HG03442 (cell line): Measurements from ENCODE around the gene ZNF141.
"Not testable (repeated sequence)": the region's sequence is repeated elsewhere in the genome, so short reads cannot be mapped to it uniquely, and the experiment has no call there.

Source experiments
- ATAC-seq: cut with Tn5 transposase; IDR thresholded peaks from one replicate; pipeline ENCODE4 v1.9.1; 2021; ENCODE audit warnings: mild to moderate bottlenecking, moderate library complexity; ENCODE audit not compliant: unreplicated experiment

ZNF141 gene

GRCh38 chr4:384311-385010 is 46.8 kb downstream of the ZNF141 start:
- ATAC-seq: no peak

GRCh38 chr4:385934-386707 is 48.5 kb downstream of the ZNF141 start:
- no peak for ATAC-seq

- no peak for ATAC-seq
Observed at GRCh38 chr4:386708-387105, 49.1 kb downstream of the ZNF141 start.

GRCh38 chr4:404006-404405 is 66.4 kb downstream of the ZNF141 start:
- ATAC-seq: no peak

- not testable (repeated sequence) for ATAC-seq
Observed at GRCh38 chr4:408321-408720, 70.7 kb downstream of the ZNF141 start.

GRCh38 chr4:422587-422986 is 85.0 kb downstream of the ZNF141 start:
- no peak for ATAC-seq
